Measurements from ENCODE around the gene SPACA7. TPM values are rescaled to one million over a fixed set of nuclear protein-coding genes. Genes with fewer than 3 reads are reported as not detected.

The SPACA7 gene
- total RNA-seq, 4 donors from 2014 or later, result not detected

DNA sequence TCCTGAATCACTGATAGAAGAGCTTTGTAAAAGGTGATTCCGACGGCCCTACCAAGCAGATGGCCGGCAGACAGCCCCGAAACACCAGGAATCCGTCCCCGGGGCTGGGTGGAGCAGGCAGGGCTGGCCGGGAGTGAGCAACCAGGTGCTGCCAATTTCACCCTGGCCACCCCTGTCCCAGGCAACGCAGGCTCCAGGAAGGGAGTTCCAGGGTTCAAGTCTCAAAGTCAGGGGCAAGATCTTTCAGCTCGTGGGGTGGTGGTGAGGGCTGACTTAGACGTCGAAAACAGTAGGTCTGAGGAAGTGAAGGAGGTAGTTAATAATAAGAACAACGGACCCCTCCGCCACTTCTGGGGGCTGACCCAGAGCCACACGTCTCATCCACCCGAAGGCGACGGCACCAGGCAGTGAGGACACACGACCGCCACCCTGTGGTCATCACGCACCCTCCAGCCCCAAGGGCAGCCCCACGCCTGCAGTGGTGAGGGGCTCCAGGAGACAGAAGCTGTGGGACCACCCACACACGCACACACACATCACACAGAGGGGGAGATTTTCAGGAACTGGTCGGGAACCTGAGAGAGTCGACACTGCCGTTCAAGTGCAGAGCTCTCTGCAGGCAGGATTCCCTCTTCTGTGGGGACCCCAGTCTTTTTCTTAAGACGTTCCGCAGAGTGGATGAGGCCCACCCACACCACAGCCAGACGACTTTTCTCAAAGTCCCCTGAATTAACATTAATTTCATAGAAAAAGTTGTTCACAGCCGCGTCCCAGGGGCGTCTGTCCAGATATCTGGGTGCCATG lies 67.2 kb downstream of the SPACA7 start:
- no peaks in the 10 kb centered on the region for H3K4me1 ChIP-seq
- no peaks in the 10 kb centered on the region for H3K36me3 ChIP-seq
- intact Hi-C loops (cut with DNase I; ENCODE audit: low total_unique reads), result no loop called here
- 3 to 28% methylated on average over 7 to 30 of the region's 31 CpGs for WGBS, 2 donors (ENCODE audit: low coverage in 1 of 2)
- TF ChIP-seq CTCF (IDR thresholded peaks at IDR 0.05) (peak in 1 of 5 experiments; percentile 16), EP300 (IDR thresholded peaks at IDR 0.05; ENCODE audit: low read depth) (no peak)
- no peak for DNase-seq
- no peak overlapping the region for H3K27ac ChIP-seq
- H3K9me3 ChIP-seq, result peaks cover under 1 to 2% of the 10 kb centered on the region in 2 donors
- peaks cover 48% of the 10 kb centered on the region for H3K27me3 ChIP-seq
- H3K4me3 ChIP-seq, result no peak overlapping the region
- in situ Hi-C loops (cut with MboI; ENCODE audit: low pct_ligation_motif_present in 1 of 4, low pct_unique_long_range_greater_than_20kb in 1 of 4, low sequenced_read_pairs in 3 of 4), result loop anchor here (10.0 to 25.0 kb wide), 3 partner anchors 356 to 981 kb away; no protein-coding TSS in a partner anchor

DNA sequence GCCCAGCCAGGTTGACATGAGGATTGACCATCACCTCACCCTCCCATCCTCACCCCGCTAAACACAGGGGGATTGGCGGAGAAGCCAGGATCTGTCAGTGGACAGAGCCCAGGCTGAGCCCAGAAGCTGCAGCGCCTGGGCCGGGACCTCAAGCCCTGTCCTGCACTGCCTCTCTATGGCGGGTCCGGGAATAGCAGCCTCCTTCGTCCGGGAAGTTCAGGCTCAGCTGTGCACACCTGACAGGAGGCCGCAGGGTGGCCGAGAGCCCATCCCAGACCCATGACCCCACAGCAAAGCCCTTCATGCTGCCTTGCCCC lies 67.8 kb downstream of the SPACA7 start:
- in situ Hi-C loops (cut with MboI; ENCODE audit: low pct_ligation_motif_present in 1 of 4, low pct_unique_long_range_greater_than_20kb in 1 of 4, low sequenced_read_pairs in 3 of 4) (loop anchor here (10.0 to 25.0 kb wide), 3 partner anchors 357 to 982 kb away; no protein-coding TSS in a partner anchor), intact Hi-C loops (cut with DNase I; ENCODE audit: low total_unique reads) (loop anchor here (2.0 kb wide), 1 partner anchor 969 kb away; no protein-coding TSS in a partner anchor)

GRCh38 chr13:112444416-112445399 lies 68.6 kb downstream of the SPACA7 start:
- Histone ChIP-seq H3K27ac (no peak overlapping the region), H3K4me3 (no peak overlapping the region), H3K9me3 (no peaks in the 10 kb centered on the region), H3K27me3 (peaks cover 48% of the 10 kb centered on the region), H3K36me3 (no peaks in the 10 kb centered on the region), H3K4me1 (no peaks in the 10 kb centered on the region)
- DNase-seq, result no peak
- intact Hi-C loops (cut with DNase I; ENCODE audit: low total_unique reads), result loop anchor here (2.0 kb wide), 1 partner anchor 970 kb away; no protein-coding TSS in a partner anchor
- no peak for TF ChIP-seq CTCF (IDR thresholded peaks at IDR 0.05)
- TF ChIP-seq POLR2AphosphoS5 (IDR thresholded peaks at IDR 0.05), result no peak
- TF ChIP-seq POLR2A (IDR thresholded peaks at IDR 0.05), result no peak
- TF ChIP-seq EP300 (IDR thresholded peaks at IDR 0.05; ENCODE audit: low read depth), result no peak
- WGBS, 2 donors (ENCODE audit: low coverage in 1 of 2), result 81 to 85% methylated on average over 4 to 37 of the region's 42 CpGs
- in situ Hi-C loops (cut with MboI; ENCODE audit: low pct_ligation_motif_present in 1 of 4, low pct_unique_long_range_greater_than_20kb in 1 of 4, low sequenced_read_pairs in 3 of 4), result loop anchor here (10.0 to 25.0 kb wide), 3 partner anchors 357 to 982 kb away; no protein-coding TSS in a partner anchor

More for the DNA sequence above, 67.8 kb downstream of the SPACA7 start:
- Histone ChIP-seq H3K4me1 (no peaks in the 10 kb centered on the region), H3K27ac (no peak overlapping the region), H3K27me3 (peaks cover 48% of the 10 kb centered on the region), H3K36me3 (no peaks in the 10 kb centered on the region), H3K9me3 (no peaks in the 10 kb centered on the region), H3K4me3 (no peak overlapping the region)
- 5% methylated on average over 8 of the region's 10 CpGs; no CpG with 5 or more reads in 1 of the 2 donors for WGBS, 2 donors (ENCODE audit: low coverage in 1 of 2)
- no peak for TF ChIP-seq POLR2AphosphoS5 (IDR thresholded peaks at IDR 0.05)
- TF ChIP-seq CTCF (IDR thresholded peaks at IDR 0.05), result peak; percentile 72 to 88 (median 84)
- DNase-seq, result peak; percentile 71
